GM18498 (cell line): Measurements from ENCODE around the gene PDE8B.

Experiments used
- ATAC-seq: cut with Tn5 transposase; IDR thresholded peaks from one replicate; pipeline ENCODE4 v1.9.1; 2021; ENCODE audit warnings: mild to moderate bottlenecking, moderate library complexity; ENCODE audit not compliant: unreplicated experiment

PDE8B gene

DNA sequence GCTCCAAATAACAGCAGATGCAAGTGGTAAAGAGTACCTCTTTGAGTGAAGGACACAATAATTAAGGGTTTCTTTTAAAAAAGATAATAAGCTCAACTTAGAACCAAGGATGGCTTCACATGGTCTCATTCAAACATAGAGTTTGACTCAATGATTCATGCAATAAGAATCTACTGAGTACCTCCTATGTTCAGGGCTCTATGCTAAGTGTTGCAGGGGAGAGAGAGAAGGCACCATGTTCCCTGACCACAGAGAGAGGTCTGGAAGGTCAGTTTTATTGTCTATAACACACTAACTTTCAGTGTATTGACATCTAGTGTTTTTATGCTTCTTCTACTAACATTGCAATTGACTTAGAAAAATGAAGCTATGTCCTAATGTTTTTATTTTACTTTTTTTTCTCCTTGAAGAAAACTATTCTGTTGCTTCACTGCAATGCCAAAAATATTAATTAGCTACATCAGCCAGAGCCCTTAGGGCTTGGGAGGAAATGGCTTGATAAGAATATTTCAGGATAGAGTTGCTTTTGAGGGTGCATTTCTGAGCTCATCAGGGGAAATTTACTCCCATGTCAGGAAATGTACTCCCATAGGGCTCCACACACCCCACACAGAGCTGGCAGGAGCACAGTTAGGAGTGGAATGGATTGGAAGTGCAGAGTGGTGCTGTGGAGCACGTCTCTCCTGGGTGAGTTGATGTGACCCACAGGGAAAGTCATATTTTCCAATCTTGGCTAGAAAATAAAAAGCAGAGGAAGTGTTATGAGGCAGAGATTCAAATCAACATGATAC is 106.6 kb downstream of the PDE8B start:
- ATAC-seq, result no peak

- no peak for ATAC-seq
These were observed 107.6 kb downstream of the PDE8B start for GRCh38 chr5:77318060-77318459.

- ATAC-seq, result no peak
These were observed 108.8 kb downstream of the PDE8B start for GRCh38 chr5:77319117-77319804.

- no peak for ATAC-seq
These were observed 111.4 kb downstream of the PDE8B start for GRCh38 chr5:77321793-77322394.

GRCh38 chr5:77322406-77322805 is 111.9 kb downstream of the PDE8B start:
- no peak for ATAC-seq

DNA sequence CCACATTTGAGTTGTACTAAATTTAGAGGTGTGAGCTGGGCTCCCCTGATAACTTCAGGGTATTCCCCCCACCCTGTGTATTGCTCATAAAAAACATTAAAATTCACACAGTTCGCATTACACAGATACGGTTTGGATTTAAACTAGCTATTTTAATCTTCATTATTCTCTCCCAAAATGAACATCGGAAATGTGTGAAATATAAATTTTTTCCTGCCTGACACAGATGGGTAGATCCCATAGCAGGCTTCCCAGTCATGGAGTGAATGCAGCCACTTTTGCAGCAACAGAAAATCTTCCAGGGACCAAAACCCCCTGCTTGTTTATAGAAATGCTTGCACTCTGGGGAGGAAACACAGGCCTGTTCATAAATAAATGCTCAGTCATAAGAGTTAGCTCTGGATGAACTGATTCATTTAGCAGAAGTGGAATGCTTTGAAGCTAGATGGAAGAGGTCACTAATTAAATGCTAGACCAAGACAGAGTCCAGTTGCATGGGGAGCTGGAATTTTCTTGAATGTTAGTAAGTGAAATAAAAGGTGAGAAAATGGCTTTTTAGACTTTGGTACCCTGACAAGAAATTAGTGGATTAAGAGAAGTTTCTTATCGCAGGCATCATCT is 115.6 kb downstream of the PDE8B start:
- ATAC-seq, result no peak

- ATAC-seq, result no peak
These were observed 116.7 kb downstream of the PDE8B start for GRCh38 chr5:77326986-77327734.

GRCh38 chr5:77328930-77329647 is 118.6 kb downstream of the PDE8B start:
- no peak for ATAC-seq

DNA sequence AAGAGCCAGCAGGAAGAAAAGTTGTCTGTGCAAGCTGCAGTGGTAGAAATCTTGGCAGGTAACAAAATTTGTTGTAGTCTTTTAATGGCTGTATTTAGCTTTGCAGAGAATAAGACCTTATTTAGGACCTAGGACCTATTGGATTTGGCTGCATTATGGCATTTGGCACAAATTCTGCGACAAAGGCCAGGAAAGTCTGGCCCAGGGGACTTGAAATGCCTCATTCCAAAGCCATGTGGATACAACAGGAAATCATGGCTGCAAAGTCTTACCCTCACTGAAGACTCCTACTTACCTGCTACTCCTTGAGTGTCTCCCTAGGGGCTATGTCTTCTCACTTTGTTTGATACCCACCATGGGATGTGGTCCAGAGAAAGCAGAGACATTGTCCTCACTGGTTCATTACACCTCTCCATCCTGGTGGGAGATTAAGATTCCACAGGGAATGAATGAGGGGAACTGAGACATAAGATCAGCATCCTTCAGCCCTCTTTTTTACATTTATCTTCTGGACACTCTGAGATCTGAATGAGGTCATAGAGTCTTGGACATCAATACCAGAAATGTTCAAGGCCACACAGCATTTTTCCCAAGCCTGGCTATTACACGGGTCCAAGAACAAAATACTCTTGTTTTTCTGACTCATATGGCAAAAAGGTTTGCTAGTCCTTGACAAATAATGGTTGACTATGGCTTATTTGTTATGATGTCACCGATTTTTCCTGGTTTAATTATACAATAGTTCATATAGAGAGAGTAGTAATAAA is 119.4 kb downstream of the PDE8B start:
- ATAC-seq, result no peak

DNA sequence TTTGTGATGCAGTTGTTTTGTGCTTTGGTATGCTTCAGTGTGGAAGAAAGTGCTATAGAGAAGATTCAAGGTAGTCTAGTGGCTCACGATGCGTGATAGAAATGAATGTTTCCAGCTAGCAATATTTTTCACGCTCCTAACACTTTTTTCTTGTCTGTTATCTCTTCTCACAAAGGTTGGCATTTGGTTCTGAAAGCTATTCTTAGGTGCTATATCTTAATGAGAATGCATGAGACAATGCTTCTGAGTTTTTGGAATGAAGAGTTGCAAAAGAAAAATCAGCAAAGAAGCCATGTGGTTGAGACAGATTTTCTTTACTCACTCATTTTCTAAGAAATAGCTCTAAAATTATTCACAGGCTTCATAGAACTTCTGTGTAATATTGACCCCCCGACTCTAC is 122.6 kb downstream of the PDE8B start:
- ATAC-seq, result no peak

GRCh38 chr5:77333451-77334123 is 123.1 kb downstream of the PDE8B start:
- no peak for ATAC-seq

DNA sequence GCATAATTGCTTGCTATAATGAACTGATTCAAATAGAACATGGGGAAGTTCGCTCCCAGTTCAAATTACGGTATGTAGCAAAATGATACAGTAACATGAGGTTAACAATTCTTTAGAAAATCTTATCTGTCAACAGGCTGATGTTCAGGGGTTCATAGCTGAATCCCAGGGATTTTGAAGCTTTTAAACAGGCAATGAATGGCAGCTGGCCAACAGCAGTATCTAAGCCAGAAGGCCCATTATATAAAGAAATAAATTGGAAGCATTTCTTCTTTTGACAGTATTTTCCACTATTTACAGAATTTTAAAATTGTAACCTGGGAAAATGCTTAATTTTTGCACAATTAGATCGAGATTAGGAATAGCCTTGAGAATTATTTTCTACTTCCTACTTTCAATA is 126.8 kb downstream of the PDE8B start:
- no peak for ATAC-seq

DNA sequence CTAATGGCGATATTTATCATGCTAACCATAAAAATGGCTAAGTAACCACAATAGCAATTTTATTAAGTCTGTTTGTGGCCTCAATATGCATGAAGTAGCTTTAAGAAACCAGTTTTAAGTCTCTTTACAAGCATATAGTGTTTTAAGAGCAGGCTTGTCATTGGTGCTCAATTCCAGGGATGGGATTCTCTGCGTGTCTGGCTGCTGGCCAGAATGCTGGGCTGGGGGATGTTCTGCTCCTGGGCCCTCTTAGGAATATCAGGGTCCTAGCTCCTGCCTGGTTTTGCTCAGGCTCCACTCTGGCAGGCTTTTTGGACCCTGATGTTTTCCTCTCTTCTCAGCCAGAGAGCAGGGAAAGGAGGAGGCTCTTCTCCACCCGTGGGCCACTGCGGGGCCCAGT is 127.2 kb downstream of the PDE8B start:
- no peak for ATAC-seq

DNA sequence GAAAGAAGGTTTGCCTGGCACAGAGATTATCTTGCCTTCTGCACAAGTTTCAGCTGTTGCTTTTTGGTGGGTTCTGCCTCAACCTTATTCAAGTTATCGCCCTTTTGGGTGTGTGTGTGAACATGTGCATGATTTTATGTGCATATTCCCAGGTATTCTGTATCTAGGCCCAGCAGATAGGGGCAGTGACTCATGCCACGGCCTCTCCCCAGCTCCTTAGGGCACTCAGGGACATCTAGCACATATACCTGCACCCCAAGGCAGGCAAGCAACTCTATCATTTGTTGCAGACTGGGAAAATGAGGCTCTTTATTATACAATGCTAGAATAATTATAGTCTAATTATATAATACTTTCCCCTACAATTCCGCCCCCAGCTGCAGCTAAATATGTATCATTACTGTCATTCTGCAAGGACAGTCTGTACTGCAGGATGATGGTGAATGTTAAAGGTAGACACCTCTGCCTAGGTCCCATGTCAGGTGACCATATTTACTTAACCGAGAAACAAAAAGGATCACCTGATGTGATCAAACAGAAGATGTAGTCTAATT is 128.9 kb downstream of the PDE8B start:
- ATAC-seq, result no peak

- no peak for ATAC-seq
These were observed 132.7 kb downstream of the PDE8B start for GRCh38 chr5:77343165-77343564.

DNA sequence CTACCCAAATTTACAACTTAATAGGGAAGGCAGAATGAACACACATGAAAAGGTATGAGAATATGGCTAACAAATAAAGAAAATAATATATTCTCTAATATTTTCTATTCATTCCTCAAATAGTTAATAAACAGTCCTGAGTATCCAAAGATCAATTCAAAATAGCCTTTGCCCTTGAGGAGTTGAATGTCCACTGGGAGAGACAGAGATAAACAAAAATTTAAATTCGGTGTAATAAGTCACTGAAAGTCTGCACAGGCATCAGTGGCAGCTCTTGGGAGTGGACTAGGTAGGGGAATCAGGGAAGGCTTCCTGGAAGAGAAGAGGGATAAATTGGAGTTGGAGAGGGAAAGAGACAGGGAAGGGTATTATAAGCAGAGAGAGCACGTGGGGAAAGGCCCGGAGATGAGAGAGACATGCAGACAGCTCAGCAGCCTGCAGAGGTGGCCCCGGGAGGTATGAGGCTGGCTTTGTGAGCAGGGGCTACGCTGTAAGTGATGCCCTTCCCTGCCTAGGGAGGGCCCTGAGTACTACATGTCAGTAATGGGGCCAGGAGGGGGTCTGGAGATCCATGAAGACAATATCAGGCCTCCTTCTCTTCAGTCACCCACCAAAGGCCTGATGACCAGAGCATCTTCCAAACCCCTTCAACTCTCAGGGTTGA is 137.1 kb downstream of the PDE8B start:
- no peak for ATAC-seq

DNA sequence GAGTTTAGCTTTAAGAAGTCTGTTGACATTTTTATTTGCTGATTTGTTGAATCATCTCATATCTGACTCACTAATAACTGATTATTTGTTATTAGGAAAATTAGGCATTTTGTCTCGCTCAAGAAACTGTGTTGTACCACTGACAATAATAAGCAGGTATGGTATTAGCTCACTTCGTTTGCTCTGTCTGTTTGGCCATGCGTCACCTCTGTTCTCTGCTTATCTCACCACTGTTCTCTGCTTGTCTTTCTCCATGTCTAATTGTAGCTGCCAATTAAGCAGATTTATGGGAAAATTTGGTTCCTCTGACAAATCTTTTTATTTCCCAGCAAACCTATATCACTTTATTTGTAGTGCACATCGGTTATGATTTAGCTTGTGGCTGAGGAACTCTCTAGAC is 142.8 kb downstream of the PDE8B start:
- no peak for ATAC-seq

GRCh38 chr5:77354454-77354853 is 144.0 kb downstream of the PDE8B start:
- ATAC-seq, result no peak
